Central memory CD8-positive, alpha-beta T cell (primary cell): ENCODE measurements around the gene IL4.

Source experiments
- ATAC-seq: fragments of 150-1000 bp; cut with Tn5 transposase; replicated peaks from 2 replicates; pipeline ENCODE4 v1.10.0; 2022; ENCODE audit warnings: mild to moderate bottlenecking, moderate FRiP score, moderate number of reproducible peaks; ENCODE audit not compliant: poor library complexity, severe bottlenecking; ENCODE audit errors: extremely low read depth
- DNase-seq, 2 donors: peaks; one replicate each; pipeline ENCODE4 v3.0.0; 2021; ENCODE audit warnings: low spot score in 2 of 2
- H3K27ac Mint-ChIP-seq: one replicate; pipeline ENCODE4 v1.8.0; 2022; ENCODE audit warnings: low read depth, mild to moderate bottlenecking, moderate library complexity, mixed read lengths
- H3K27me3 Mint-ChIP-seq: one replicate; pipeline ENCODE4 v1.8.0; 2022; ENCODE audit warnings: mixed read lengths
- H3K36me3 Mint-ChIP-seq: one replicate; pipeline ENCODE4 v1.8.0; 2022; ENCODE audit warnings: mild to moderate bottlenecking, moderate library complexity, mixed read lengths; ENCODE audit not compliant: insufficient read depth
- H3K4me1 Mint-ChIP-seq: one replicate; pipeline ENCODE4 v1.8.0; 2022; ENCODE audit warnings: mixed read lengths
- H3K4me3 Mint-ChIP-seq: one replicate; pipeline ENCODE4 v1.8.0; 2022; ENCODE audit warnings: mild to moderate bottlenecking, moderate library complexity, mixed read lengths
- H3K9me3 Mint-ChIP-seq: one replicate; pipeline ENCODE4 v1.8.0; 2022; ENCODE audit warnings: mixed read lengths

Gene IL4

GRCh38 chr5:132695956-132696355 is 22.2 kb downstream of the IL4 start:
- H3K27ac Mint-ChIP-seq, result no peak overlapping the region
- no peak for ATAC-seq
- peaks cover 7% of the 10 kb centered on the region for H3K4me1 Mint-ChIP-seq
- no peaks in the 10 kb centered on the region for H3K9me3 Mint-ChIP-seq
- H3K36me3 Mint-ChIP-seq, result peaks cover 31% of the 10 kb centered on the region
- DNase-seq, result no peak
- no peak overlapping the region for H3K4me3 Mint-ChIP-seq
- H3K27me3 Mint-ChIP-seq, result no peaks in the 10 kb centered on the region

GRCh38 chr5:132704875-132705274 is 31.1 kb downstream of the IL4 start:
- ATAC-seq (no peak), DNase-seq (no peak)
- Mint-ChIP-seq H3K27ac (no peak overlapping the region), H3K9me3 (no peaks in the 10 kb centered on the region), H3K4me3 (no peak overlapping the region), H3K36me3 (peaks cover 35% of the 10 kb centered on the region), H3K27me3 (no peaks in the 10 kb centered on the region), H3K4me1 (no peaks in the 10 kb centered on the region)

GRCh38 chr5:132708645-132709044 is 34.9 kb downstream of the IL4 start:
- Mint-ChIP-seq H3K36me3 (peaks cover 11% of the 10 kb centered on the region), H3K4me1 (no peaks in the 10 kb centered on the region), H3K27ac (no peak overlapping the region), H3K9me3 (no peaks in the 10 kb centered on the region), H3K27me3 (no peaks in the 10 kb centered on the region), H3K4me3 (no peak overlapping the region)
- no peak for ATAC-seq
- DNase-seq, result no peak

- Mint-ChIP-seq H3K4me3 (no peak overlapping the region), H3K9me3 (no peaks in the 10 kb centered on the region), H3K27ac (no peak overlapping the region), H3K4me1 (peaks cover 7% of the 10 kb centered on the region), H3K36me3 (peaks cover 12% of the 10 kb centered on the region), H3K27me3 (no peaks in the 10 kb centered on the region)
- no peak for ATAC-seq
- DNase-seq, result no peak
These were observed 40.9 kb downstream of the IL4 start for GRCh38 chr5:132714456-132715307.

GRCh38 chr5:132718544-132719312 is 44.9 kb downstream of the IL4 start:
- peaks cover 17% of the 10 kb centered on the region for H3K36me3 Mint-ChIP-seq
- no peak for DNase-seq
- H3K4me1 Mint-ChIP-seq, result peaks cover 7% of the 10 kb centered on the region
- H3K9me3 Mint-ChIP-seq, result no peaks in the 10 kb centered on the region
- H3K27ac Mint-ChIP-seq, result no peak overlapping the region
- no peak for ATAC-seq
- H3K27me3 Mint-ChIP-seq, result no peaks in the 10 kb centered on the region
- no peak overlapping the region for H3K4me3 Mint-ChIP-seq

GRCh38 chr5:132725745-132726144 is 52.0 kb downstream of the IL4 start:
- peaks cover 18% of the 10 kb centered on the region for H3K36me3 Mint-ChIP-seq

GRCh38 chr5:132729896-132730295 is 56.1 kb downstream of the IL4 start:
- DNase-seq, result no peak
- peaks cover 17% of the 10 kb centered on the region for H3K36me3 Mint-ChIP-seq
- H3K9me3 Mint-ChIP-seq, result no peaks in the 10 kb centered on the region
- ATAC-seq, result no peak
- H3K4me1 Mint-ChIP-seq, result peaks cover 29% of the 10 kb centered on the region
- H3K27ac Mint-ChIP-seq, result no peak overlapping the region
- H3K4me3 Mint-ChIP-seq, result no peak overlapping the region
- no peaks in the 10 kb centered on the region for H3K27me3 Mint-ChIP-seq

More at GRCh38 chr5:132725745-132726144, 52.0 kb downstream of the IL4 start:
- Mint-ChIP-seq H3K9me3 (no peaks in the 10 kb centered on the region), H3K27me3 (no peaks in the 10 kb centered on the region), H3K27ac (no peak overlapping the region), H3K4me1 (peaks cover 14% of the 10 kb centered on the region), H3K4me3 (no peak overlapping the region)
- no peak for DNase-seq
- no peak for ATAC-seq
